HepG2 (cell line): Measurements from ENCODE around the gene AHRR.

ENCODE experiments used
- EP300 ChIP-seq, 3 experiments: sonication (generic) in 1 of 3; formaldehyde crosslinking in 1 of 3; IDR thresholded peaks; 2 replicates each; pipeline versions ENCODE4 v1.5.1 to v1.6.1; 2011 to 2020; ENCODE audit warnings: low read depth in 2 of 3, low read length in 2 of 3, borderline replicate concordance in 1 of 3, improper control_type of control experiment in 1 of 3, mild to moderate bottlenecking in 1 of 3, missing genetic modification reagents in 1 of 3, moderate library complexity in 1 of 3
- SETDB1 ChIP-seq: sonication (generic); formaldehyde crosslinking; IDR thresholded peaks from 2 replicates; pipeline ENCODE4 v1.5.1; 2020; ENCODE audit warnings: missing genetic modification reagents, mild to moderate bottlenecking, borderline replicate concordance
- THAP7 ChIP-seq: sonication (generic); formaldehyde crosslinking; IDR thresholded peaks from 2 replicates; pipeline ENCODE4 v1.8.1; 2023; ENCODE audit warnings: mild to moderate bottlenecking, missing genetic modification reagents

GRCh38 chr5:359301-359897 is 37.9 kb downstream of the AHRR start:
- TF ChIP-seq SETDB1 (no peak), THAP7 (CRISPR knock-in tag) (no peak), EP300 (IDR thresholded peaks at IDR 0.05; ENCODE audit: low read depth in 2 of 2, low read length in 2 of 2) (no peak), EP300 (CRISPR knock-in tag; IDR thresholded peaks at IDR 0.05; ENCODE audit: borderline replicate concordance) (no peak)
